ENCODE data around the gene FAM193A.
"Not testable (repeated sequence)": the region's sequence is repeated elsewhere in the genome, so short reads cannot be mapped to it uniquely, and the experiment has no call there.

Gene FAM193A

DNA sequence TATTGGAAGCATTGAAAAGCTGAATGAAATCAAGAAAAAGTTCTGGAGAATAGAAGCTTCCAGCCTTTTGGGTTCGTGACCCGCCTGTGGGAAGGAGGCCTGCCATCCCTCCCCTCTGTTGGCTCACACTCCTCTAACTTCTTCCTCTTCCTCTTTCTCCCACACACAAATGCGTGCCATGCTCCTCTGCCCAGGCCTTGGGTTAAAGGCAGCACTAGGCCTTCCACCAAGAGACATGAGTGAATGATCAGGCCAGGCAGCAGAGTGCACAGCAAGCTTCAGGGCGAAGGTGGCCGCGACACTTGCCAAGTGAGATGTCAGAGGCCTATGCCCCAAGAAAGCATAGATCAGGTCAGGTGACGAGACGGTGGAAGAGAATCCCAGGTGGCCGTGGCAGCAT, 38.4 kb downstream of the FAM193A start:
- DNase-seq = no peak

DNA sequence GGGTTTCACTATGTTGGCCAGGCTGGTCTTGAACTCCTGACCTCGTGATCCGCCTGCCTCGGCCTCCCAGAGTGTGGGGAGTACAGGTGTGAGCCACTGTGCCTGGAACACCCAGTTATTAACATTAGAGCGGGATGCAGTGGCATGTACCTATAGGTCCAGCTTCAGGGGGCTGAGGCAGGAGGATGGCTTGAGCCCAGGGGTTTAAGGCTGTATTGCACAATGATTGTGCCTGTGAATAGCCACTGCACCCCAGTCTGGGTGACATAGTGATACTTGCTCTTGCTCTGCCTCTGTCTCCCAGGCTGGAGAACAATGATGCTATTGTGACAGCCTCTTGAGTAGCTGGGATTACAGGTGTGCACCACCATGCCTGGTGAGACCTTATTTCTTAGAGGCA, 39.8 kb downstream of the FAM193A start:
- no peak for DNase-seq

DNA sequence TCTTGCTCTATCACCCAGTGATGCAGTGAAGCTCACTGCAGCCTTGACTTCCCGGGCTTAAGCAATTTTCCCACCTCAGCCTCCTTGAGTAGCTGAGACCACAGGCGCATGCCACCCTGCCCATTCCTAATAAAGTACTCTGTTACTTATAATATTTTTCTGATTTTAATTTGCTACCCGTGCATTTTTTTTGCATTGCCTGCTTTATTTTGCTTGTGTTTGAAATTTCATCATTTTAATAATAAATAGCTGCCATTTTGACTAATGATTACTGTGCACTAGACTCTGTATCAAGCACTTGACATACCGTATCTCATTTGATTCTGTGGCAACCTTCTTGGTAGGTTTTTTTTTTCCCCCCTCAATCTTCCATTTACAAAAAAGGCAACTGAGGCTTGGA, 41.7 kb downstream of the FAM193A start:
- no peak for DNase-seq

DNA sequence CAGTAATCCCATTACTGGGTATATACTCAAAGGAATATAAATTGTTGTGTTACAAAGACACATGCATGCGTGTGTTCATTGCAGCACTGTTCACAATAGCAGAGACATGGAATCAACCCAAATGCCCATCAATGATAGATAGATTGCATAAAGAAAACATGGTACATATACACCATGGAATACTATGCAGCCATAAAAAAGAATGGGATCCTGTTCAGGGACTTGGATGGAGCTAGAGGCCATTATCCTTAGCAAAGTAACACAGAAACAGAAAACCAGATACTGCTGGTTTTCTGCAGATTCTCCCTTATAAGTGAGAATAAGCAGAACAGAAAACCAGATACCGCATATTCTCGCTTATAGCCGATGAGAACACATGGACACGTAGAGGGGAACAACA, 43.5 kb downstream of the FAM193A start:
- DNase-seq = no peak

DNA sequence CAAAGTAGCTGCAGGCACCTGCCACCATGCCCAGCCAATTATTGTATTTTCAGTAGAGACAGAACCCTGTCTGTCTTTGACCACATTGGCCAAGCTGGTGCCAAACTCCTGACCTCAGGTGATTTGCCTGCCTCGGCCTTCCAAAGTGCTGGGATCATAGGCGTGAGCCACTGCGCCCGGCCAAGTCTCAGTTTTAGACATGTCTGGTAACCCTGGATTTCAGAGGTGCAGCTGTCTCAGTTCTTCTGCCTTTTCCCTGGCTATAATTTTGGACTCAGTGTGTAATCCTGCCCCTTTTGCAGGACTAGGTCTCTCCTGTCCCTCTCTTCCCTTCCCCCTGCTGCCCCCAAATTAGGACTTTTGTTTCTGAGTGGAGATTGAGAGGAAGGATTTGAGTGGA, 46.6 kb downstream of the FAM193A start:
- no peak for DNase-seq

DNA sequence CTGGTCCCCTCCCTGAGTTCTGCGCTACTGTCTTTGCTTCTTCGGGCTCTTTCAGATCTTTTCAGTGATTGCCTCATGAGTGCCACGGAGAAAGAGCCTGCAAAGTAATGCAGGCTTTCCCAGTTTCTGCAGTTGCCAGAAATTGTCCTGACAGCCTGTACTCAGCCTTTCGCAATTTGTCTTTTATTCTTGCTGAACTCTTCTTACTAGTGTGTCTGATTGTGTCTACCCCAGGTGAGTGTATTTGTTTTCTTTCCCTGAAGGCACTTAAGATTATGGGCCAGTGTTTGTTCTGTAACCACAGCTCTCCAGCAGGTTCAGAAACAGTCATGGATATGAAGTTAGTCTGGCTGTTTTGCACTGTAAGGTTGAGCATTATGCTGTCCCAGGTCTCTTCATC, 47.1 kb downstream of the FAM193A start:
- no peak for DNase-seq

DNA sequence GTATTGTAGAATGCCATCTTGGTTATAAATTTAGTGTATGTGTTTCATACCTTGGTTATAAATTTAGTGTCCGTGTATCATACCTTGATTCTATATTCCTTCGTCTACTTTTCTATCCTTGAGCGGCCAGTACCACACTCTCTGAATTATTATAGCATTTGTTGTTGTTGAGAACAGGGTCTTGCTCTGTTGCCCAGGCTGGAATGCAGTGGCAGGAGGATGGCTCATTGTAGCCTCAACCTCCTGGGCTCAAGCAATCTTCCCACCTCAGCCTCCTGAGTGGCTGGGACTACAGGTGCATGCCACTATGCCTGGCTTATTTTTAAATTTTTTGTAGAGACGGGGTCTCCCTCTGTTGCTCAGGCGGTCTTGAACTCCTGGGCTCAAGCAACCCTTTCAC, 50.1 kb downstream of the FAM193A start:
- DNase-seq = no peak

DNA sequence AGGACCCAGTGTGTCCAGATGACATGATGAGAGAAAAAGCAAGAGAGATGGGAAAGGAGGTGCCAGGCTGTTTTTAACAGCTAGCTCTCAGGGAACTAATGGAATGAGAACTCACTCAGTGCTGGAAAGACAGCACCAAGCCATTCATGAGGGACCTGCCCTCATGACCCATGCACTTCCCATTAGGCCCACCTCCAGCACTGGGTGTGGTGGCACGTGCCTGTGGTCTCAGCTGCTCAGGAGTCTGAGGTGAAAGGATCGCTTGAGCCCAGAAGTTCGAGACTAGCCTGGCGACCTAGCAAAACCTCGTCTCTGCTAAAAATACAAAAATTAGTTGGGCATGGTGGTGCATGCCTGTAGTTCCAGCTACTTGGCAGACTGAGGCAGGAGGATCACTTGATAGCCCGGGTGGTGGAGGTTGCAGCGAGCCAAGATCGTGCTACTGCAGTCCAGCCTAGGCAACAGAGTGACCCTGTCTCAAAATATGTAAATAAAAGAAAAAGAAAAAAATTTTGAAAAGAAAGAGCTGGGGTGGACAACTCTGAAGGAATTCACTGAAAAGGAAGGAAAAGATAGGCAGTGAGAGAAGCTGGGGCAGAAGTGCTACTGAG, 50.9 kb downstream of the FAM193A start:
- DNase-seq = no peak

DNA sequence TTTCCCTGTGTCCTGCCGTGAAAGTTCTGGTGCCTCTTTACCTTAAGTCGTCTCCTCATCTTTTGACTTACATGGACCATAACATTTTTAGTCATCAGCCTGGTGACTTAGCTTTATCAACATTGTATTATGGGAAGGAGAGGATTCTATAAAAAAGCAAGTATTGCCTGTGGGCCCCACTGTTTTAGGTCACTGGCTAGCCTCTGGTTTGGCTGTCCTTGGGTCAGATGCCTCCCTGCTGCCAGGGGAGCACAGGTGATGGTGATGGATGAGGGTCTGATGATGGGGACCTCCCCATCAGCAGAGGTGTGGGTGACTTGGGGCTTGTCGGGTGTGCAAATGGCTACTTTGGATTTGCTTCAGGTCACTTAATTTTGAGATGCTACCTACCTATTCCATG, 51.8 kb downstream of the FAM193A start:
- no peak for DNase-seq

DNA sequence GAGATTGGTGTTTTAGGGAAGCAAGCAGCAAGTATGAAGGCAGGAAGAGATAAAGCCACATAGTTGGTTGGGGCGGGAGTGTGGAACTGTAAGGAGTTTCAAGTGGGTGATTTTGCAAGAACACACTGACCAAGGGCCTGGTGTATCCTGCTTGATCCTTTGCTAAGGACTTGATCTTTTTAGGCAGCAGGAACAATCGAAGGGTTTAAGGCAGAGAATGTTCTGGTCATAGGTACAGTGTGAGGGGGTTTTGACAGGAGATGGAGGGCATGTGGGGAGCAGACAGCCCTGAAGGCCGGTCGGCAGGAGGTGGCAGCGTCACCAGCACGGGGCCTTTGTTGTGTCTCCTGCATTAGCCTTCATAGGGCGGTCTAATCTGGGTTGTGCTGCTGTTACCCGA, 54.7 kb downstream of the FAM193A start:
- no peak for DNase-seq

DNA sequence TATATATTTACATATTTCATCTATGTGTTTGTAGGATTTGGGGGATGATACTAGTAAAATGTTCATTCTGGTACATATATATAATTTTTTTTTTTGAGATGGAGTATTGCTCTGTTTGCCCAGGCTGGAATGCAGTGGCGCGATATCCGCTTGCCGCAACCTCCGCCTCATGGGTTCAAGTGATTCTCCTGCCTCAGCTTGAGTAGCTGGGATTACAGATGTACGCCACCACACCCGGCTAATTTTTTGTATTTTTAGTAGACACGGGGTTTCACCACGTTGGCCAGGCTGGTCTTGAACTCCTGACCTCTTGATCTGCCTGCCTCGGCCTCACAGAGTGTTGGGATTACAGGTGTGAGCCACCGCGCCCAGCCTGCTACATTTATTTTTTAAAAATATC, 55.6 kb downstream of the FAM193A start:
- DNase-seq = not testable (repeated sequence)

DNA sequence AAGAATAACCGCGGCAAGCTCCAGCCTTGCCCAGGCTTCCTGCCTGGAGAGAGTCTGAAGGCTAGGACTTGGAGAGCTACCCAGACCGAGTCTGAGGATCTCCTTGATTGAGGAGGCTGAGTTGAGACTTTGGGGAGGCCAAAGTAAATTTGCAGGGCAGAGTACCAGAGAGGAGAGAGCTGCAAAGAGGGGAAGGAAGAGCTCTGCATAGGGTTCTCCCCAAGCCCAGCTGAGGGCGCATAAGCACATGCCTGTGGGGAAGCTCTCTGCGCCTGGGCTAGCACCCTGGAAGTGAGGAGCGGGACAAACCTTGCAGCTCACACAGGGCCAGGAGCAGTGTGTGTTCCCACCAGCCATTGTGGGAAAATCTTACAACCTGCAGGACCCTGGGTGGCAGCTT, 56.1 kb downstream of the FAM193A start:
- no peak for DNase-seq

DNA sequence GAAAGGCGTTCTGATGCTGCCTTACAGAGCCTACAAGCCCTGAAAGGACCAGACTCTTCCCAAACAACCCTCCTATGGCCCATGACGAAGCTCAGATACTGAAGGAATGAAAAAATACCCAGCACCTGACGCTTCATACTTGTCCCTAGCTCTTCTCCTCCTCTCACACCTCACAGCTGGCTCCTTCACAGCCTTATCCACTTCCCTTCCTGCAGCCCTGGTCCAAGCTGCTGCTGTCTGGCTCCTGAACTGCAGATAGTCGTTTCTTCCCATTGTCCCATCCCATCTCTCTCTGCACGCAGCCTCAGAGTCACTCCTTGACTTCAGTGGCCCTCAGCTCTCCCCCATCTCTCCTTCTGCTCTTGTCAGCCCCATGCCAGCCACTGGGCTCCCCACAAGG, 56.6 kb downstream of the FAM193A start:
- no peak for DNase-seq

DNA sequence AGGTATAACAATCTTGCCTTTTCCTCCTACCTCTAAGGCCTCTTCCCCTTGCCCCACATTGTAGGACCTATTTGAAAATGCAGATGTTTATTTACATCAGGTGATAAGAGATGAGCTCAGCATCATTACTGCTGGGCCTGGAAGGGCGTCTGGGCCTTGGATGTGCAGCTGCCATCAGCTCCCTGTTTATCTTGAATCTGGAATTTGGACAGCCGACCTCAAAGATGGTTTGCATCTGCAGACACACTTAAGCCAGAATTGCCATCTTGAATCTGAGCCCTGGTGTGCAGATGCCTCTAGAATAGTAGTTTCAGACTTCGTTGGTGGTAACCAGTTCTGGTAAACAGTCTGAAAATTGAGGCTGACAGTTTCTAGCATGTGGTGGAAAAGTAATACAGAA, 59.0 kb downstream of the FAM193A start:
- no peak for DNase-seq

DNA sequence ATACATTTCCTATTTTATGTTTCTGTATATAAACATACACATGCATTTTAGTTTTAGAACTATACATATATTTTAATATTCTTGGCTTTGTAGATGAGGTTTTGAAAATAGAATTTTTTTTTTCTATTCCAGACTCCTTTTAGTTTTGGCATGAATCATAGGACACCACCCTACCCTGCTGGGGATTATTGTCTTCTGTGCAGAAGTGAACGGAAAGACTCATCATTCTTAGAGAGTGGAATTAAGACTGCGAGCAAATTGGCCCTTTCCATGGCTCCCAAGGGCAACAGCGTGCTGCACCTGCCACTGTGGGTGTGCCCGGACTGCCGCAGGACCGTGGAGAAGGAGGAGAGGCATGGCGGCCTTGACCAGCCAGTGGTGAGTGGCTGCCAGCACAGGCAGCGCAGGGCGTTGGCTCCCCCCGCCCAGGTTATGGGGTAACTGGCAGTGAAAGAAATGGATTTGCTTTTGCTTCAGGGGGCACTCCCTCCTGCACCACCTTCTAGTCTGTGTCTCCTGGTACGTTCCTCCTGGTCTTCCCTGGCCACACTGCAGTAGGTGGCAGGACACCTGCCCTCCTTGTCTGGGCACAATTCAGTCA, 59.6 kb downstream of the FAM193A start:
- DNase-seq = no peak

DNA sequence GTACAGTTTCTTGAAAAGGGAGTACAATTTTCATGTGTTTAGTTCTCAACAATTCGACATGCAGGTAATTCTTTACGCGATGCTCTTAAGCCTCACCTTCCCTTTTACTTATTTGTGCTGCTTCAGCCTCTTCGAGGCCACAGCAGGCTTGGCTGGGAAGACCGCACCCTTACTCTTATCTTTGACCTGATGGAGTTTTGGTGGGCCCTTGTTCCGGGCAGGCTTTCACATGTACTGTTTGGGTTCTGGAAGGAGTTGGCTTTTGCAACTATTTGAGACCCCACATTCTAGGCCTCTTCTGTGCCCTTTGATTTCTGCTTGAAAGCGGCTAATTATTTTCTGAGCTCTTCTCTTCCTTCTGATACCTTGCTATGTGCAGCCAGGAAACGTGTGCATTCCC, 60.2 kb downstream of the FAM193A start:
- DNase-seq = no peak

DNA sequence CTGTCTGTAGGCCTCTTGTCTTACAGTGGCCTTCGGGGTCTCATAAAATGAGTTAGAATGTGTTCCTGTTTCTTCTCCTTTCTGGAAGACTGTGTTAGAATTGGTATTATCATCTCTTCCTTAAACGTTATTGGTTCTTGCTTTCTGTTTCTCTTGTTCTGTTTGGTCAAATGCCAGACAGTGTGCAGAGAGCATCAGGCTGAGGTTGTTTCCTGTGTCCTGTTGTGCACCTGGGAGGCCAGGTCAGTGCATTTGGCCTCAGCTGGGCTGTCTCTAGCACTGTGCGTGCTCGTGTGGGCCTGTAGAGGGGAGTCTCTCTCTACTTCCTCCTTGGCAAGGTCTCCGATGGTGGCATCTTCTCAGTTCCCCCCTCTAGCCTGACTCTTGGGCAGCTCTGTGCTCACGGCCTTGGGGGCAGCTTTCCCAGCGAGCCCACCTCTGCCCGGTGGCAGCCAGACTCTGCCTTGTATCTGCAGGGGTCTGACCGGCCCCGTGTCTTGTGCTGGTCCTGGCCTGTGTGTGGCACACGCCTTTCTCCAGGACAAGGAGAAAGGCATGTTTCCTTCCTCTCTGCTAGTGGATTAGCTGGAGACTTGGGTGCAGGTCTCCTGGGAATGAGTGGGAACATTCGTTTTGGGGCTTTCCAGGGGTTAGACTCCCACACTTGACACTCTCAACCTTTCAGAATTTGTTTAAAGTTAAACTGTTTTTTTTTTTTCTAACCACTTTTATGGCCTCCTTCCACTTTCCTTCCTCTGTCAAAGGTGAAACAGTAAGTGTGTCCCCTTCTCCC, 62.3 kb downstream of the FAM193A start:
- no peak for DNase-seq

DNA sequence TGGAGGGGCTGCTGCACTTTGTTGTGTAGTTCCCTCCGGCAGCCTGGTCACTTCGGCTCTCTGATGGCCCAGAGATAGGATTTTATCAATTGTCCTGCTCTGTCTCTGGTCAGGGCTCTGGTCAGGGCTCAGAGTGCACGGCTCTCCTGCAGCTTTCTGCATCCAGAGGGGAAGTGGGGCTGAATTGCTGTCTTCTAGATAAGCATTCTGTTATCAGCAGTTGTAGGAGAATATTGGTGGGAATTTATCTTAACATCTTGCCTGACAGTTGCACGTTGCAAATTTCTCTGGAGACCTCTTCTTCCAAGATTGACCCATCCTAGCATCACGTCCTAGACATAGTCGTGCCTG, 62.8 kb downstream of the FAM193A start:
- DNase-seq = no peak

DNA sequence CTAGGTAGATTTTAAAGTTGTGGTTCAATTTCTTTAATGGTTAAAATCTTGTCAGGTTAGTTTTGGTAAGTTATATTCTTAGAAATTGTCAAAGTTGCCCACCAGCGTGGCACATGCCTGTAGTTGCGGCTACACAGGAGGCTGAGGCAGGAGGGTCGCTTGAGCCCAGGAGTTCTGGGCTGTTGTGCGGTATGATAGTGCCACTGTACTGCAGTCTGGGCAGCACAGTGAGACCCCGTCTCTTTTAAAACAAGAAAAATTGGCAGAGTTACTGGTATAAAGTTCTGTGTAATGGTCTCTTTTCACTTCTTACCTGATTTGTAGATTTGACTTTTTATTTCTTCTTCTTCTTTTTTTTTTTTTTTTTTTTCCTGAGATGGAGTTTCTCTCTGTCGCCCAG, 64.4 kb downstream of the FAM193A start:
- no peak for DNase-seq

DNA sequence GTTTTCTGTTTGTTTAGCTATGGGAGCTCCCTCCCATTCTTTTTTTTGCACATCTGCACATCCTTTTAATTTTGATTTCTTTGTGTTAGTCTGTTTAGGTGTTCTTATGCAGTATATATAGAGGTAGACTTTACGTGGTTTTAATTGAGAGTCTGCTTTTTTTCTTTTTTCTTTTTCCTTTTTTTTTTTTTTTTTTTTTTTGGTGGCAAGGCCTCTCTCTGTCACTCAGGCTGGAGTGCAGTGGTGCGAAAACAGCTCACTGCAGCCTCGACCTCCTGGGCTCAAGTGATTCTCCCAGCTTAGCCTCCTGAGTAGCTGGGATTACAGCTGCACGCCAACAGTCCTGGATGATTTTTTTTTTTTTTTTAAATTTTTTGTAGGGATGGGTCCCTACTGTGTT, 68.2 kb downstream of the FAM193A start:
- no peak for DNase-seq

DNA sequence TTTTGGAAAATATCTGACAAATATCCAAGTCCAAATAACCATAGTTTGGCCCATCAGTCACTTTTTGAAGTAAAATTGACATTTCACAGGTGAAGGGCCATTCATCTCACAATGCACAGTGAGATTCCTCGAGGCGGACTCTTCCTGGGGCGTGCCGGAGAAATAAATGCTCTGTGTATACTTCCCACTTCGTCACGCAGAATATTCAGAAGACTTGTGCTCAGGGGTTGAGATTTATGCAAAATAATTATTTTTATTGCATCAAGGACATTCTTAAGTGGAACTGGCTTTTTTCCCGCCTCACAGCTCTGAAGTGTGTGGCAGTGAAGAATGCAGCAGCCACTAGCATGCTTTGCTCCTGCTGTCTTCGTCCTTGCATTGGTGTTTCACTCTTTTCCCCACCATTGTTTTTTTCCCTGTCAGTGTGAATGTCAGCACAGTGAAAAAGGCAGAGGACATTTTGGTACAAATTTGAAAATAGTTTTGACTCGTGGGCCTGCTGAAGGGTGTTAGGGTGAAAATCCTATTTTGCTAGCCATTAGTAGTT, 70.6 kb downstream of the FAM193A start:
- DNase-seq = no peak

DNA sequence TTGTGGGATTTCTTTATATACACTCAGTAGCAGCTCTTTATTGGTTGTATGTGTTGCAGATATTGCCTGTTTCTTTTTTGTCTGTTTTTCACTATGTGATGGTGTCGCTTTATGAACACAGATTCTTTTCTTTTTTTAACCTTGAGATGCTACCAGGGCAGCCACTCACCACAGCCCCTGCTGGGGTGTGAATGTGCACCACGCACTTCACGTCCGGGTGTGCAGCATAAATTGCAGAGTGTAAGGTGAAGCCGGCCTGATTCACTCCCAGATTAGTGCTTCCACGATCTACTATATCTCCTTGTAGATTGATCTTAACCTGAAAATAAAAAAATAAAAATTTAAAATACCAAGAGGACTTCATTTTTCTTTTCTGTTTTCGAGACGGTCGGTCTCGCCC, 71.4 kb downstream of the FAM193A start:
- DNase-seq = no peak

DNA sequence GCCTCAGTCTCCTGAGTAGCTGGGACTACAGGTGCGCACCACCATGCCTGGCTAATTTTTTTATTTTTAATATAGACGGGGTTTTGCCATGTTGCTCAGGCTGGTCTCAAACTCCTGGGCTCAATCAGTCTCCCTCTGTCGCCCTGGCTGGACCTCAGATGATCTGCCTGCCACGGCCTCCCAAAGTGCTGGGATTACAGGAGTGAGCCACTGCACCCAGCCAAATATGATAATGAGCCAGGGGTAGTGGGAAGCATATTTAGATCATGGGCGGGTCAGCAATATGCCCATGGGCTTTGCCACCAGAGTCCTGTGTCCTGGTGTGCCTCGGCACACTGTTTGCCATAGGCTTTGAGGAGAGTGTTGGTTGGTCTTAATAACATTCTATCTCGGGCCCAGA, 71.8 kb downstream of the FAM193A start:
- DNase-seq = no peak

DNA sequence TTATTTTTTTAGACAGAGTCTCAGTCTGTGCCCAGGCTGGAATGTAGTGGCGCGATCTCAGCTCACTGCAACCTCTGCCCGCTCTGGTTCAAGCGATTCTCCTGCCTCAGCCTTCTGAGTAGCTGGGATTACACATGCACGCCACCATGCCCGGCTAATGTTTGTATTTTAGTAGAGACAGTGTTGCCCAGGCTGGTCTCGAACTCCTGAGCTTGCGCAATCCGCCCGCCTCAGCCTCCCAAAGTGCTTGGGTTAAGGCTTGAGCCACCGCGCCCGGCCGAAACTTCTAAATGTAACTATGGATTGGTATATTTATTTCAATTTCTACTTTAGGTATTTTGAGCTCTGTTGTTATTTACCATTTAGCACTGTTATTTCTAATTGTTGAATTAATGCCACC, 79.4 kb downstream of the FAM193A start:
- no peak for DNase-seq
